Measurements from ENCODE around the gene VSTM2L.
"Not testable (repeated sequence)": the region's sequence is repeated elsewhere in the genome, so short reads cannot be mapped to it uniquely, and the experiment has no call there.

Gene VSTM2L, protein sequence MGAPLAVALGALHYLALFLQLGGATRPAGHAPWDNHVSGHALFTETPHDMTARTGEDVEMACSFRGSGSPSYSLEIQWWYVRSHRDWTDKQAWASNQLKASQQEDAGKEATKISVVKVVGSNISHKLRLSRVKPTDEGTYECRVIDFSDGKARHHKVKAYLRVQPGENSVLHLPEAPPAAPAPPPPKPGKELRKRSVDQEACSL

GRCh38 chr20:37902504-37903313 lies at the start of gene VSTM2L:
Gene VSTM2L, plus strand, starts transcription at chr20:37903127. Its CDS starts 224 bp downstream, at chr20:37903351.
- no peak for DNase-seq (ENCODE audit: low spot score)

- no peak for DNase-seq (ENCODE audit: low spot score)
These were observed 49.0 kb upstream of the VSTM2L start for GRCh38 chr20:37853823-37854375.

DNA sequence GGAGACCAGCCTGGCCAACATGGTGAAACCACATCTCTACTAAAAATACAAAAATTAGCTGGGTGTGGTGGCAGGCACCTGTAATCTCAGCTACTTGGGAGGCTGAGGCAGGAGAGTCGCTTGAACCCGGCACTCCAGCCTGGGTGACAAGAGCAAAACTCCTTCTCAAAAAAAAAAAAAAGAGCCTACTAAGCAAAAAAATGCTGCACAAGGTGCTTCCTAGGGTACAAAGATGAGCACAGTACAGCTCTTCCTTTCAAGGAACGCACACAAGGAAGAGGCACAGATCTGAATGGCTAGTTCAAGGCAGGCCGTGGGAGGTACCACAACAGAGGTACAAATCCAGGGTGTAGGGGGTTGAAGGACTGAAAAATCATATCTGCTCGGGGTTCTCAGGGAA lies 46.9 kb upstream of the VSTM2L start:
- not testable (repeated sequence) for DNase-seq (ENCODE audit: low spot score)

- DNase-seq (ENCODE audit: low spot score): no peak
These were observed 45.8 kb upstream of the VSTM2L start for GRCh38 chr20:37856932-37857660.

DNA sequence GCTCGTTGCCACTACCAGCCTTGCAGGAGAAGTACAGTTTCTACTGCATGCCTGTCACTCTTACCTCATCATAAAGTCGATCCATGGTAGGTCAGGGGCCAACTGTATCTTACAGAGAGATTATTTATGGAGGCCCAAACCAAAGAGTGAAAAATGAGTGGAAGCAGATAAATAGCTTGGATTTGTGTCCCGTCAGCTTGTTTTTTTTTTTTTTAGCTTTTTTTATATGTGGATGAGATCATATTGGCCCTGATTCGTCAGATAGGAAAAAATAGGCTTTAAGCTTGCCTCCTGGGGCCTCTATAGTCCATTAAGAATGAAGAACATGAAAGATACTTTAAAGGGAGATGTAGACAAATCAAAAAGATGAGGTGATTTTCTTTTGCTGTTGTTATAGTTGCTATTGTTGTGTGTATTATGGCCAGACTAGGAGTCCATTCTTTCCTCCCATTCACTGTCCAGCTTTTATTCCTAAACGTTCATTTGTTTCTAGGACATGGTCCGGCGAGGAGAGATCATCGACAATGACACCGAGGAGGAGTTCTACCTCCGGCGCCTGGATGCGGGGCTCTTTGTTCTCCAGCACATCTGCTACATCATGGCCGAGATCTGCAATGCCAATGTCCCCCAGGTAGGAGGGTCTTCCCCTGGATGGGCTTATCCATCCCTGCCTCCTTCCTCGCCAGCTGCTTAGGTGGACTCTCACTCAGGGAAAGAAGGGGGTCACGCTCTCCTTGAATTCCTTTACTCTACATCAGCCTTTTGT lies 43.3 kb upstream of the VSTM2L start:
- DNase-seq (ENCODE audit: low spot score): no peak

GRCh38 chr20:37863289-37863688 lies 39.6 kb upstream of the VSTM2L start:
- DNase-seq (ENCODE audit: low spot score): no peak

GRCh38 chr20:37864298-37864697 lies 38.6 kb upstream of the VSTM2L start:
- no peak for DNase-seq (ENCODE audit: low spot score)

- no peak for DNase-seq (ENCODE audit: low spot score)
These were observed 36.9 kb upstream of the VSTM2L start for GRCh38 chr20:37866051-37866450.

- no peak for DNase-seq (ENCODE audit: low spot score)
These were observed 35.4 kb upstream of the VSTM2L start for GRCh38 chr20:37867289-37868195.

- no peak for DNase-seq (ENCODE audit: low spot score)
These were observed 34.0 kb upstream of the VSTM2L start for GRCh38 chr20:37868851-37869333.

- no peak for DNase-seq (ENCODE audit: low spot score)
These were observed 33.5 kb upstream of the VSTM2L start for GRCh38 chr20:37869334-37869861.

- DNase-seq (ENCODE audit: low spot score): no peak
These were observed 32.6 kb upstream of the VSTM2L start for GRCh38 chr20:37870294-37870693.

DNA sequence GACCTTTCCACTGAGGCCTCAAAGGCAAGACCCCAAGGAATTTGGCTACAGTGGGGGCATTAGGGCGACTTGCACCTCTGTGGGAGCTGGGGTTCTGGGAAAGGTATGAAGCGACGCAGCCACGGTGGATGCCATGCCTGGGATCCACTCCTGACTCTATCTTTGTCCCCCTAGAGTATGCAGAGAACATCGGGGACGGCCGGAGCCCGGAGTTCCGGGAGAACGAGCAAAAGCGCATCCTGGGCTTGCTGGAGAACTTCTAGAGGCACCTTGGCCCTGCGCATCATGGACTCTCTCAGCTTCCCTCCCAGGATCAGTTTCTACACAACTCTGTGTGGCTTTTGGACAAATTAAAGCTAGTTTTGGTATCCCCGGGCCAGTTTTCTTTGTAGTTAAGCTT lies 31.2 kb upstream of the VSTM2L start:
- DNase-seq (ENCODE audit: low spot score): no peak

- no peak for DNase-seq (ENCODE audit: low spot score)
These were observed 30.8 kb upstream of the VSTM2L start for GRCh38 chr20:37872161-37872560.

GRCh38 chr20:37873884-37874283 lies 29.0 kb upstream of the VSTM2L start:
- peak; percentile 82 for DNase-seq (ENCODE audit: low spot score)

DNA sequence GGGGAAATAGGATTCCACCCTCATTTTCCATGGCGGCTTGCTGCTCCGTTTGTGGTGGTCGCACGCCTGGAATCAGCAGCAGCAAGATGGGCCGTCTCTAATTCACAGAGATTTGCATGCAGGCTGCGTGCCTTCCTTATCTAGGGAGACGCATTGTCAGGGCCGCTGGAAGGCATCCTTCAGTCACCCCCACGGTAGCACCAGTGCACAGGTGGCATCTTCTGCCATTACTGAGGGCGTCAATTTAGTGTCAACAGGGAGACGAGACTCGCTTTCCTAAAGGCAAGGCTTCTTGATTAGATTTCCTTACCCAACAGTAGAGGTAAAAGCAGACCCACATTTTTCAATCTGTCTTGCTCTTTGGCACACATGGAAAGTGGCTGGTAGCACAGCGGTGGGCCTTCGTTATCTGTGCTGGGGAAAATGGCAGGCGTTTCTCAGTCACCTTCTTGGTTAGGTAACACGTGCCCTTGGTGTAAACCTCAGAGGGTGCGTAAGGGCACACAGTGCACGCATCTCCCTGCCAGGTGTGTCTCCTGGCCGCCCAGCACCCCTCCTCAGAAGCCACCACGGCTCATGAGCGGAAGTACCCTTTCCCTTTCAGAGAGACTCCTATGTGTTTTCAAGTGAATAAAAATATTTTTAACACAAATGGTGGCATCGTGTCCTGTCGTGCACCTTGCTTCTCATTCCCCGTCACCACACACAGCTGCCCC lies 27.3 kb upstream of the VSTM2L start:
- DNase-seq (ENCODE audit: low spot score): no peak

DNA sequence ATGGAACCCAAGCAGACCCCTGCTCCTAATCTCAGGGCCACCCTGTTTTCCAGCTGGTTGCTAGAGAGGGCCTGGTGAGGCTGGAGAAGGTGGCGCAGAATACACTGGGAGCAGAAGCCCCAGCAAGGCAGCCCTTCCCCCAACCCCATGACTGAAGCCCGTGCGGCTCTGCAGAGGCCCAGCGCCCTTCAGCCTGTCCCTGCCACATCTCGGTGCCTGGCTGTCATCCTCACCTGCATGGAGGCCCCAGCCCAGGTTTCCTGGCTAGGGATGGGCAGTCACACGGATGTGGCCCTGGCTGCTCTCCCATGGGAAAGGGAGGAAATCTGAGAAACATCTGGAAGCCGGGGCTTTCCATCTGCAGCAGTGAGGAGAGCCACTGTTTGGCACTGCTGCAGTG lies 26.1 kb upstream of the VSTM2L start:
- no peak for DNase-seq (ENCODE audit: low spot score)

DNA sequence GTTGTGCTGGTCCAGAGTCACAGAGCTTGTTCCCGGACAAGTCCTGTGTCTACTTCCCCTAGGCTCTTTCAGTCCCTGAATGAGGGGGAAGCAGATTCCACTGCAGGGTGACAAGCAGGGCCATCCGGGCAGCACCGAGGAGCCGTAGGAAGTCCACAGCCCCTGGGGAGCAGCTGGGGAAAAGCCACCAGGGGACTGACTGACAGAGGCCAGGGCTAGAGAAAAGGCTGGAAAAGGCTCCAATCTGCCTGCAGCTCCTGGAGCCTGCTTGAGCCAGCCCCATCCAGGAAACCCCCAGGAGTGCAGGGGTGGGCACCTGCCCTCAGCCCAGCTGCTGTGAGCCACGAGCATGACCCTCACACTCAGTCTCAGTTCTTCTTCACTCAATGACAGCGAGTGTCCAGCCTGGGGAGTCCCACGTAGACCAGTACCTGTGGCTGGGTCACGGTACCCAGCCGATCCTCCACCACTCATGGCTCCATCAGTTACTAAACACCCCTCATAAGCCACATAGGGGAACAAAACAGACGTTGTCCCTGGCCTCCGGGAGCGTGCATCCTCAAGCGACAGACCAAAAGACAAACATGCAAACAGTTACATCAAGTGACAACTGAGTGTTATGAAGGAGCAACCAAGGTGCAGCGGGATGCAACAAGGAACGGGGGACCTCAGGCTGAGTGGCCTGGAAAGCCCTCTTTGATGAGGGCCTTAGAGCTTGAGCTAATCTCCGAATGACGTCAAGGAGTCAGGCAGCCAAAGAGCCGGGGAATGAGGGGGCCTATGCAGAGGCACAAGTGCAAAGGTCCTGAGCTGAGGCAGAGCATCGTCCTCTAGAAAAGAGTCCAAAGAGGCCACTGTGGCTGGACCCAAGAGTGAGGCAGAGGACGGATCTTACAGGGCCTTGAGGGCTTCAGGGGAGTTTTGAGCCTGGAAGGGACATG lies 24.8 kb upstream of the VSTM2L start:
- DNase-seq (ENCODE audit: low spot score): no peak
